Daoy (cell line): Measurements from ENCODE around the gene SOCS3. TPM values are rescaled to one million over a fixed set of nuclear protein-coding genes. Genes with fewer than 3 reads are reported as not detected.

ENCODE experiments used
- DNase-seq: peaks from one replicate; pipeline ENCODE4 v3.0.0-alpha.2; 2015; ENCODE audit warnings: low read depth
- total RNA-seq: library from RNA; depleted of rRNA; stranded (reverse); fragments of >200 nt; shearing (Covaris generic); gene quantifications from 2 replicates; pipeline ENCODE4 v1.2.3, GENCODE V29; 2014

SOCS3 gene
- total RNA-seq, 1 experiment from 2014 or later, result 25.3 TPM

DNA sequence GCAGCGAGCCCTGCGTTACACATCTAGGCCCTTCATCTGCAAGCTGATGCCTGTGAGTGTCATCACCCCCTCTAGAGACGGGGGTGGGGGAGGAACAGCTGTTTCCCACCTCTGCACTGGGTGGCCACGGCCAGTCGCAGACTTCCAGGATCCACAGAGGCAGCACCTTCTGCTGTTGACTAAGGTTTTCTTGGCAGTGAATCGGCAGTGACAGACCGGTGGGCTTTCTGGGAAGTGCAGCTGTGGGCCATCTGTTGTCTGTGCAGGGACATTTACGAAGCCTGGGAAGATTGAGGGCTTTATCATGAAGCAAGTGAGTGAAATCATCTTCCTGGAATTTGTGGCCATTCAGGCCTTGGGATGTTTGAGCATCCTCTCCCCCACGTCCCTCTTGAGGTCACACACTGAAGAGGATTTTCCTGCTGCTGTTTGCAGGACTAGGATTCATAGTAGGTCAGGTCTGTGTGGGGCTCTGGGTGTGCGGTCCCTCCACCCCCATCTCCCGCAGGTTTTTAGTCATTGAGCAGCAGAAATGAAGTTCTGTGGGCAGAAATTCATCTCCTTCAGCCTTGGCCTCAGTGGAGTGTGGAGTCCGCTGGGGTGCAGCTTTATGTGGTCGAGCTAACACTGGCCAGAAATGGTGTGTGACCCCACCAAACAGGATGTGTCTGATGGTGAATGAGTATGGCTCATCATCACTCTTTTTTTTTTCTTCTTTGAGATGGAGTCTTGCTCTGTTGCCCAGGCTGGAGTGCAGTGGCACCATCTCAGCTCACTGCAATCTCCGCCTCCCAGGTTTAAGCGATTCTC lies 30.6 kb upstream of the SOCS3 start:
- DNase-seq, result peak; percentile 92

- no peak for DNase-seq
Measured at GRCh38 chr17:78387977-78388941, 28.4 kb upstream of the SOCS3 start.

GRCh38 chr17:78384479-78385175 lies 24.8 kb upstream of the SOCS3 start:
- DNase-seq, result no peak

DNA sequence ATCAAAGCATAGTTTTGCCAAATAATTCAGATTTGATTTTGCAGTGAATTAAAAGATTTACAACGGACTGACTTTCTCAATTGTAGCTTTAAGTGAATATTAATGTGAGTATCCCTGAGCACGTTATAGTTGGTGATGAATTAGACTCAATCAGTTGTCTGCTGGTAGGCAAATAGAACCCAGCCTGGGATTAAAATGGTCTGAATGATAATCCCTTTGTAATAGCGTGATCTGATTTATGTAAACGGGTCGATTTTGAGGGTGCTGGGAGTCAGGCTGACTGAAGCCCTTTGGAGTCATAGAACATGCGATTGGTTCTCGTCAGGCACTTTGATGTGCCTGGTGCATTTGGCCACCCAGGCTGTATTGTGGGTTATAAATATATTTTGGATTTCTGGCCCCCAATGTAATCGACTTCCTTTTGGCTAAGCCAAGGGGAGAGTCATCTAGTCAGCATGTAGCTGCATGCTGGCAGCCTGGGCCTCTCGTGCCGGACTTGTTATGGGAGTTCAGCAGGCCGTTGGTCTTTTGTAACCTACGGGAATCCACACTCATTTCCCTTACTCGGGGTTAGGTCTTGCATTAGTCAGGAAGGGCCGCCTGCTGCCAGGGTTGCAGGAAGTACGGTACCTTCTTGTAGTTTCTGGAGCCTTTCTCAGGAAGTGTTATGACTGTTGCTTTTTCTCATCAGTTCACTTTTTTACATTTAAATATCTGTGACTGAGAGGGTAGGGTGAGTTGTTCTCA lies 24.0 kb upstream of the SOCS3 start:
- peak; percentile 92 for DNase-seq

GRCh38 chr17:78381601-78382232 lies 21.8 kb upstream of the SOCS3 start:
- no peak for DNase-seq

DNA sequence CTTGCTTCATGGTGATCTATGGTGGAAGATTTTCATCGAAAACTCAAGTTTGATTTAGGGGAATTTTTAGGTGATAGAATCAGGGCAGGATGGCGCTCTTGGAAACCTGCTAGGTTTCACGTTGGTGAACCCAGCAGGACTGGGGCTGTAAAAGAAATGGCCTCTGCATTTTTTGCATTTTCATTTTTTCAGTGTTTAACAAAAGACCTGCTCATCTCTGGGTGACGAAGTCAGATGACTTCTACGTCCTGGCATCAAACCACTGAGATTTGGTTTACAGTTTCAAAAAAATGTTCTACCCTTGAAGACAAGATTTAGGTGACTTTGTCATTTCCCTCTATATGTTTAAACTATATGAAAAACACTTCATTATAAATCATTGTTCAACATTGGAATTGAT lies 20.5 kb upstream of the SOCS3 start:
- no peak for DNase-seq

DNA sequence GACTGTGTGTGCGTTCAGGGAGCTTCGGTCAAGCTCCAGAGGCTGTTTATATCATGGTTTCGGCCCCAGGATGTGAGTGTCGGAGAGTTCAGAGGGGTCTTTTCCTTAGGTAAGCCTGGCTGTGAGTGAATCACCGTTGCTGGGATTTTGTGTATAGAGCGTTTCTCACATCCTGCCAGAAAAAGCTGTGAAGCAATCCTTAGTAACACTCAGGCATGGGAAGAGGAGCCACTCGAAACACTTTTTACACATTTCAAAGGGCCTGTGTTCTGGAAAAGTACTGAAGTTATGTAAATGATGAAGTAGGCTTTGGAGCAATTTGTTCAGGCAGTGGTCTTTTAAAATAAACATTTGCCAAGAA lies 19.2 kb upstream of the SOCS3 start:
- peak; percentile 73 for DNase-seq

- DNase-seq, result peak; percentile 85
Measured at GRCh38 chr17:78378225-78379130, 18.6 kb upstream of the SOCS3 start, which contains the start of gene PGS1. Gene PGS1 (plus strand): TSS chr17:78378649. CDS start chr17:78378666, 17 bp downstream.

DNA sequence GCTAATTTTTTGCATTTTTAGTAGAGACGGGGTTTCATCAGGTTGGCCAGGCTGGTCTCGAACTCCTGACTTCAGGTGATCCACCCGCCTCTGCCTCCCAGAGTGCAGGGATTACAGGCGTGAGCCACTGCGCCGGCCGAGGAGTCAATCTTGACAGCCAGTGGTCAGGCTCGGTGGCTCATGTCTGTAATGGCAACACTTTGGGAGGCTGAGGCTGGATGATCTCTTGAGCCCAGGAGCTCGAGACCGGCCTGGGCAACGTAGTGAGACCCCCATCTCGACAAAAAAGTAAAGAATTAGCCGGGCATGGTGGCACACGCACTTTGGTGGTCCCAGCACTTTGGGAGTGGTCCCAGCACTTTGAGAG lies 18.0 kb upstream of the SOCS3 start:
- DNase-seq, result no peak

DNA sequence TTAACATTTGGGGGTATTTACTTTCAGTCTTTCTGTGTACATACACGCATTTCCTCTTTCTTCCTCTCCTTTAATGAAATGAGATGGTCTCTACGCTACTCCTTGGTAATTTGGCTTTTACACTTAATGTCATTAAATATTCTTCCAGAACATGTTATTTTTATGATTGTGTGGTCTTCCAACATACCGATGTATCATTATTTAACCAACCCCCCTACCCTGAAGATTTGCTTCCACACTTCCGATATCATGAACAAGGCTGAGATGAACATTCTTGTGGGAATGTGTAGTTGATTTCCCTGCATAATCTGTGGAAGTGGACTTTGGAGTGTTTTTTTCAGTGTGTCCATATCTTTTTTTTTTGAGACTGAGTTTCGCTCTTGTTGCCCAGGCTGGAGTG lies 16.3 kb upstream of the SOCS3 start:
- DNase-seq, result no peak

- peak; percentile 84 for DNase-seq
Measured at GRCh38 chr17:78375401-78376151, 15.7 kb upstream of the SOCS3 start.

GRCh38 chr17:78374631-78375274 lies 14.9 kb upstream of the SOCS3 start:
- DNase-seq, result peak; percentile 89

- no peak for DNase-seq
Measured at GRCh38 chr17:78374189-78374588, 14.3 kb upstream of the SOCS3 start.

DNA sequence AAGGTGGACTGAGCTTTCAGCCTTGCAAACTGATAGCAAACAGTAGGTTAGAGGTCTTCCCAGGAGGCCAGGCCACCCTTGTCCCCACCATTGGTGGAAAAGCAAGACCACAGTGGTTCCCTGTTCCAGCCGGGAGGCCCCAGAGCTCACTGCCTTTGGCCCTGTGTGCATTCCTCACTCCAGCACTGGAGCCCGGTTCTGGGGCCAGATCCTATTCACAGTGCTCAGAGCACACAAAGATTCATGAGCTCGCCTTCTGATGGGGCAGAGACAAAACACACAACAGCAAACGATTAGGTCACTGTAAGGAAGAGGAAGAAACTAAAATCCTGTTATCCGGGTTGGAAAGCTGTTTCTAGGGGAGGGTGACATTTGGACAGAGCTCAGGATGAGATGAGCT lies 13.0 kb upstream of the SOCS3 start:
- no peak for DNase-seq

- DNase-seq, result no peak
Measured at GRCh38 chr17:78371056-78371455, 11.2 kb upstream of the SOCS3 start.

GRCh38 chr17:78369791-78370381 lies 10.0 kb upstream of the SOCS3 start:
- no peak for DNase-seq

- no peak for DNase-seq
Measured at GRCh38 chr17:78368854-78369495, 9.1 kb upstream of the SOCS3 start.

GRCh38 chr17:78368348-78368747 lies 8.5 kb upstream of the SOCS3 start:
- no peak for DNase-seq
